D341Med (cell line): ENCODE data around the gene GABBR2.
A peak's percentile ranks its signal among the peaks of the same experiment; 100 is the strongest.

ENCODE experiments used
- DNase-seq: peaks from one replicate; pipeline ENCODE4 v3.0.0; 2012; ENCODE audit warnings: low spot score

Gene GABBR2

GRCh38 chr9:98708933-98709911 lies at the start of gene GABBR2:
TSS of gene GABBR2 (minus strand) at chr9:98708935. CDS start at chr9:98708737, 198 bp downstream.
- peak; percentile 77 for DNase-seq

GRCh38 chr9:98755006-98755618 lies 46.4 kb upstream of the GABBR2 start:
- DNase-seq: peak; percentile 7

- DNase-seq: no peak
Measured at GRCh38 chr9:98751210-98751609, 42.5 kb upstream of the GABBR2 start.

GRCh38 chr9:98750364-98751060 lies 41.8 kb upstream of the GABBR2 start:
- no peak for DNase-seq

GRCh38 chr9:98747476-98747875 lies 38.7 kb upstream of the GABBR2 start:
- no peak for DNase-seq

- peak; percentile 53 for DNase-seq
Measured at GRCh38 chr9:98745470-98745869, 36.7 kb upstream of the GABBR2 start.

GRCh38 chr9:98743818-98744611 lies 35.3 kb upstream of the GABBR2 start:
- DNase-seq: no peak

- DNase-seq: no peak
Measured at GRCh38 chr9:98743329-98743728, 34.6 kb upstream of the GABBR2 start.

GRCh38 chr9:98742325-98743280 lies 33.9 kb upstream of the GABBR2 start:
- DNase-seq: no peak

- DNase-seq: no peak
Measured at GRCh38 chr9:98740226-98740881, 31.6 kb upstream of the GABBR2 start.

- DNase-seq: no peak
Measured at GRCh38 chr9:98738741-98739140, 30.0 kb upstream of the GABBR2 start.

- DNase-seq: no peak
Measured at GRCh38 chr9:98736226-98736625, 27.5 kb upstream of the GABBR2 start.

- DNase-seq: no peak
Measured at GRCh38 chr9:98732801-98733200, 24.1 kb upstream of the GABBR2 start.

- no peak for DNase-seq
Measured at GRCh38 chr9:98732091-98732490, 23.4 kb upstream of the GABBR2 start.

- DNase-seq: no peak
Measured at GRCh38 chr9:98730871-98731270, 22.1 kb upstream of the GABBR2 start.

GRCh38 chr9:98728500-98728899 lies 19.8 kb upstream of the GABBR2 start:
- no peak for DNase-seq

- DNase-seq: no peak
Measured at GRCh38 chr9:98727428-98727827, 18.7 kb upstream of the GABBR2 start.

GRCh38 chr9:98726735-98727134 lies 18.0 kb upstream of the GABBR2 start:
- DNase-seq: no peak

- DNase-seq: no peak
Measured at GRCh38 chr9:98724810-98725530, 16.2 kb upstream of the GABBR2 start.
